RKO (cell line): Measurements from ENCODE around the gene KBTBD13.
"Not testable (repeated sequence)": the region's sequence is repeated elsewhere in the genome, so short reads cannot be mapped to it uniquely, and the experiment has no call there.

Experiments used
- DNase-seq: peaks from one replicate; pipeline ENCODE4 v3.0.0-alpha.2; 2016; ENCODE audit warnings: low spot score

The KBTBD13 gene

GRCh38 chr15:65089206-65089824 is 12.8 kb downstream of the KBTBD13 start:
- no peak for DNase-seq

GRCh38 chr15:65091946-65092770 is 15.6 kb downstream of the KBTBD13 start:
- no peak for DNase-seq

GRCh38 chr15:65092911-65093792 is 16.6 kb downstream of the KBTBD13 start:
- DNase-seq, result no peak

DNA sequence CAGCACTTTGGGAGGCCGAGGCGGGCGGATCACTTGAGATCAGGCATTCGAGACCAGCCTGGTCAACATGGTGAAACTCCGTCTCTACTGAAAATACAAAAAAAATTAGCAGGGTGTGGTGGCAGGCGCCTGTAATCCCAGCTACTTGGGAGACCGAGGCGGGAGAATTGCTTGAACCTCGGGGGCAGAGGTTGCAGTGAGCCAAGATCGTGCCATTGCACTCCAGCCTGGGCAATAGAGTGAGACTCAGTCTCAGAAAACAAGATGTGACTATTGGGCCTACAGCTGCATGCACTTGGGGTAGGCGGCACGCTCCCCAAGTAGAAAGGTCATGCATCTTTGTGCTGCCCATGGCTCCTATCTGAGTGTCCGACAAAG is 17.2 kb downstream of the KBTBD13 start:
- DNase-seq, result not testable (repeated sequence)

GRCh38 chr15:65094294-65094995 is 17.9 kb downstream of the KBTBD13 start:
- DNase-seq, result no peak

- DNase-seq, result no peak
These were observed 18.6 kb downstream of the KBTBD13 start for GRCh38 chr15:65095011-65095746.

GRCh38 chr15:65095747-65096104 is 19.2 kb downstream of the KBTBD13 start:
- DNase-seq, result no peak

DNA sequence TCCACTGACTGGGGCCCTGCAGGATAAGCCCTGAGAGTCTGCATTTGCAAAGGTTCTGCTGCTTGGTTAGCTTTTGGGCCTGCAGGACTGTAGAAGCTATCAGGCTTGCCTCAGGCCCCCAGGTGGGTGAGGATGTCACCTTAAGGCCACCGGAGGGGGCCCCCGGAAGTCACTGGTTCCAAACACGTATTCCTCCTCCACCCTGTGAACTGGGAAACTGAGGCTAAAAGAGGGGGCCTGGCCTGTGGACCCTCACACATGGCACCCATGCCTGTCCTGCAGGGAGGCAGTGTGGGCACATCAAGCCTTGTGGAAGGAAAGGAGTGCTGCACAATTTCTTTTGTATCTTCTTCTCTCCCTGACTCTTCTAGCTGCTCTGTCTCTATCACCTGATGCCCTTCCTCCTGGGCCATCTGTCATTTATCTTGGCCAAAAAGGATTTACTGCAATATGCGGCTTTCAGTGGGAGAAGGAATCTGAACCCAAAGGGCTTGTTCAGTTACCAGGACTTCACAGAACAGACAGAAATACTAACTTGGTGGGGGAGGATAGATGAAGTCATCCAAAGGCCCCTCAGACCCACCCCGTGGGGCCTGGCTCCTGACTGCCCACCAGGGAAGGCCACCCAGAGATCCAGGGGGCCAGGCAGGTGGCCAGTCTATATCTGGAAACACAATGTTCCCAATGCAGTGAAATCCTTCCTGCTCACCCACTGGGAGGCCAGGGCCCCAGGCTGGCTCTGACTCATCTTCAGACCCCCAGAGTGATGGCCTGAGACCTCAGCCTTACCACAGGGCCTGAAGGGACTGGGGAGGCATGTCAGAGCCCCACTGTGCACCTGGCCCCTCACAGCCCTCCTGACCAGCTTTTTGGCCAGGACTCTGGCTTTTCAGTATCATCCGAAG is 20.2 kb downstream of the KBTBD13 start:
- DNase-seq, result no peak

GRCh38 chr15:65097651-65098263 is 21.2 kb downstream of the KBTBD13 start:
- DNase-seq, result no peak

DNA sequence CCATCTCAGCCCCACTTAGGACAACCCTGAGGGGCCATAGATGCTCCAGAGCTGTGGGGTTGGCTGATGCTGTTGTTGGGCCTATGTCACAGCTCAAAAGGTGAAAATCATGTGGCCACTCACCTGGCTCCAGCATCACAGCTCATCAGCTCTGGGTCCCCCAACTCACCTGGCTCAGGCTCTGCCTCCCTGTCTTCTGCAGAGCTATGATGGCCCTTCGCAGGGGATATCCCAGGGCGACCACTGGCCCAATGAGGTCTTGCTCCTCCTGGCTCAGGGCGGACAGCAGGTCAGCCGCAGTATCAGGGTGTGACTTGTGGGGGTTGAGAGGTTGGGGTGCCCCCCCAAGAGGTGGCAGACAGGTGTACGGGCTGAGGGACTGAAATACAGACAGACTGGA is 22.8 kb downstream of the KBTBD13 start:
- no peak for DNase-seq

- not testable (repeated sequence) for DNase-seq
These were observed 23.3 kb downstream of the KBTBD13 start for GRCh38 chr15:65099801-65100200.

GRCh38 chr15:65100442-65100841 is 23.9 kb downstream of the KBTBD13 start:
- DNase-seq, result no peak

DNA sequence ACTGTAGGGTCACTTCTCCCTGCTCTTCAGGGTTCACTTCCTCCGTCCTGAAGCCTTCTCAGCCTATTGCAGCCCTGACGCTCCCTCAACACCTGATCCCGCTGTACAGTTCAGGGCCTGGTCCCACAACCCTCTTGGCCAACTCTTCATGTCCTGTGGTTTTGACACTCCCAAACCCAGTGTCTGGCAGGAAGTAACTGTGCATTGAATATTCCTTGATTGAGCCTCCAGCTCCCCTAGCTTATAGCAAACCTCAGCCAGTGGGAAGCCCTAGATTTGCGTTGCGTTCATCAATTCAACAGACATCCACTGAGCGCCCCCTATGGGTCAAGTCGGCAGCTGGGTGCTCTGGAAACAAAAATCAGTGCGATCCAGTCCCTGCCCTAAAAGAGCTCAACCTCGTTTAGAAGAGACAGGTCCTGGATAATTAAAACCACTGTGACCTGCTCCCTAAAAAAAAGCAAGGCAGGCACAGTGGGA is 24.9 kb downstream of the KBTBD13 start:
- DNase-seq, result no peak

DNA sequence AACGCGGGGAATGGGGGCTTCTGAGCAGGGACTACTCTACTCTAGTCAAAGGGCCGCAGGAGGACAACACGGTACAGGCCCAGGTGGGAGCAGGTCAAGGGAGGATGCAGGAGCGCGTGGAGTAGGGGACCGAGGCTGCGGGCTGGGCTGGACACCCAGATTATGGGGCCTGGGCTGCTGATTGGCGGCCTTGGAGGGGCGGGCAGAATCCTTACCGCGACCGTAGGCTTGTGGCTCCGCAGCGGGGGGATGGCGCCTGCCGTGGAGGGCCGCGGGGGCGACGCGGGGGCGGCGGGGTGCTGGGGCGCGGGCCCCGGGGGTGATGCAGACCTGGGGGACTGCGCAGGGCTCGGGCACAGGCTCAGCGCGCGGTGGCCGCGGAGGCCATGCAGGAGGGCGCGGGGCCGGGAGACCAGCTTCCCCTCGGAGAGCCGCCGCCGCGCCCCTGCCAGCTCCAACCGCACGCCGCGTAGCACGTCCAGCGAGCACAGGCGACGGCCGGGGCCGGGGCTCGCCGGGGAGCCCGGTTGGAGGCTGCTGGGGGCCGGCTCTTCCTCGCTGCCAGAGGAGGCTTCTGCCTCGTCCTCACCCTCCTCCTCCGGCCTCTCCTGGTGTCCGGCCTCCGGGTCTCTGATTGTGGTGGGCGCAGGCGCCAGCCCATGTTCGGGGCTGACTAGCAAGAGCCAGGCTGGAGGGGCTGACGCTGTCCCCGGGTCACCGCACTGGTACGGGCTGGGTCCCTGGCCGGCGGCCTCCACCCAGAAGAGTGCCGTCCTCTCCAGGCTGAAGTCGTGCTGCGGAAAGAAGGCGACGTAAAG is 25.6 kb downstream of the KBTBD13 start:
- no peak for DNase-seq

DNA sequence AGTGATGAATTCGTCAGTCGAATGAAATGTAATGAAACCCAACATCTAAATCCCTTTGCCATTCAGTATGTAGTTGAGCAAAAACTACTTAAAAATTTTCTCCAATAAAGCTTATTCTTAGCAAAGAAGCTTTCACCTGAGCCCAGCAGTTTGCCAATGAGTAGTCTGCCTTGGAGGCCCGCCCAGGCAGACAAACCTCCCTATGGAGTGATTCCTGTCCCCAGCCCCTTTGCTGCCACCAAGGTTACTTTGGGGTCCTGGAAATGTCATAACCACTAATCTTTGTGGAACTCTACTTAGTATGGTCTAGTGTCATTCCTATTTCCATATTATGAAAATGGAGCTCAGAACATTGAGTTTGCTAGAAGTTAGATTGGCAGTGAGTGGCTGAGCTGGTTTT is 26.4 kb downstream of the KBTBD13 start:
- no peak for DNase-seq

- DNase-seq, result no peak
These were observed 28.5 kb downstream of the KBTBD13 start for GRCh38 chr15:65105038-65105437.

GRCh38 chr15:65106011-65106590 is 29.6 kb downstream of the KBTBD13 start:
- DNase-seq, result no peak

GRCh38 chr15:65110676-65111292 is 34.2 kb downstream of the KBTBD13 start:
- no peak for DNase-seq
